ENCODE data around the gene RPH3AL. TPM values are rescaled to one million over a fixed set of nuclear protein-coding genes. Genes with fewer than 3 reads are reported as not detected.

RPH3AL gene
- total RNA-seq, 4 donors from 2014 or later: 9.9 to 44.7 (median 21.5) TPM

- Histone ChIP-seq H3K9me3 (no peaks in the 10 kb centered on the region), H3K4me1 (peaks cover 0 to 3% of the 10 kb centered on the region in 2 donors), H3K27me3 (no peaks in the 10 kb centered on the region), H3K4me3 (no peak overlapping the region), H3K36me3 (no peaks in the 10 kb centered on the region), H3K27ac (no peak overlapping the region)
- intact Hi-C loops (cut with DNase I; ENCODE audit: low total_unique reads): no loop called here
- DNase-seq: no peak
- TF ChIP-seq POLR2A (IDR thresholded peaks at IDR 0.05) (no peak), CTCF (IDR thresholded peaks at IDR 0.05) (no peak)
Measured at GRCh38 chr17:327971-328370, 24.6 kb downstream of the RPH3AL start.

- no peak for DNase-seq
- Histone ChIP-seq H3K27ac (no peak overlapping the region), H3K36me3 (no peaks in the 10 kb centered on the region), H3K4me3 (no peak overlapping the region), H3K27me3 (no peaks in the 10 kb centered on the region), H3K4me1 (peaks cover 0 to 3% of the 10 kb centered on the region in 2 donors), H3K9me3 (no peaks in the 10 kb centered on the region)
- TF ChIP-seq POLR2A (IDR thresholded peaks at IDR 0.05) (no peak), CTCF (IDR thresholded peaks at IDR 0.05) (no peak)
- intact Hi-C loops (cut with DNase I; ENCODE audit: low total_unique reads): no loop called here
Measured at GRCh38 chr17:327296-327695, 25.3 kb downstream of the RPH3AL start.

GRCh38 chr17:326010-326621 lies 26.5 kb downstream of the RPH3AL start:
- DNase-seq: no peak
- H3K27me3 ChIP-seq: no peaks in the 10 kb centered on the region
- no peak overlapping the region for H3K27ac ChIP-seq
- TF ChIP-seq POLR2A (IDR thresholded peaks at IDR 0.05): no peak
- TF ChIP-seq CTCF (IDR thresholded peaks at IDR 0.05): no peak
- peaks cover 0 to 3% of the 10 kb centered on the region in 2 donors for H3K4me1 ChIP-seq
- intact Hi-C loops (cut with DNase I; ENCODE audit: low total_unique reads): no loop called here
- no peaks in the 10 kb centered on the region for H3K36me3 ChIP-seq
- no peaks in the 10 kb centered on the region for H3K9me3 ChIP-seq
- H3K4me3 ChIP-seq: no peak overlapping the region

GRCh38 chr17:325270-326009 lies 27.2 kb downstream of the RPH3AL start:
- Histone ChIP-seq H3K27me3 (no peaks in the 10 kb centered on the region), H3K36me3 (no peaks in the 10 kb centered on the region), H3K9me3 (no peaks in the 10 kb centered on the region), H3K4me3 (no peak overlapping the region), H3K4me1 (no peaks in the 10 kb centered on the region), H3K27ac (no peak overlapping the region)
- no peak for DNase-seq
- TF ChIP-seq POLR2A (IDR thresholded peaks at IDR 0.05) (no peak), CTCF (IDR thresholded peaks at IDR 0.05) (no peak)
- intact Hi-C loops (cut with DNase I; ENCODE audit: low total_unique reads): no loop called here
